ENCODE data around the gene IFNA6.

Gene IFNA6

DNA sequence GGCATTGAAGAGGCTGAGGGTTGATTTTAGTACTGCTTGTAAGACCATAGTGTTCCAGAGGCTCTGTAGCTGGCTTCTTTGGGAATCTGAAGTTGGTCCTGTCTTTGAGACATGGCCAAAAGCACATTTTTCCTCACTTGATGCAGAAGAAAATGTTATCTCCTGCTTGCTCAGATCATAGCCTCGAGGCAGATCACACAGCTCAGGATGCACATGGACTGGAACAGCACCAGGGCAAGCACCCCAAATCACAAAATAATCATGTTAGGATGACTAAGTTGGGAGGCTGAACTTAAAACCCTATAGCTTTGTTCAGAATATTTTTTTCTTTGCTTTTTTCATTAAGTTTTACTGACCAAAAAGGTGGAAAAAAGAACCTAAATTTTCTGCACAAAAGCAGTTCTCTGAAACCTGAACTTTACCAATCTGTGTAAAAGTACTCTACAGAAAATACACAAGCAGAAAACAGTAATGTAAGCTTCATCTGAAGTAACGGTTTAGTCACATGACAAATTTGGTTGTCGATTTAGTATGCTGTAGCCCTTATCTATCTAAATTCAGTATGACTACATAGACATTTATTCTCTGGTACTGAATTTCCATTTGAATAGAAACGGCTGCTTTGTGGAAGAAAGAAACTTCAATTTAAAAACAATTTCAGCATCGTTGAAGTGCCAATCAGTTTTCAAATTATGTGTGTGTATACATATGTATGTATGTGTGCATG, 18.8 kb downstream of the IFNA6 start:
- no peak for DNase-seq (ENCODE audit: low read depth)

DNA sequence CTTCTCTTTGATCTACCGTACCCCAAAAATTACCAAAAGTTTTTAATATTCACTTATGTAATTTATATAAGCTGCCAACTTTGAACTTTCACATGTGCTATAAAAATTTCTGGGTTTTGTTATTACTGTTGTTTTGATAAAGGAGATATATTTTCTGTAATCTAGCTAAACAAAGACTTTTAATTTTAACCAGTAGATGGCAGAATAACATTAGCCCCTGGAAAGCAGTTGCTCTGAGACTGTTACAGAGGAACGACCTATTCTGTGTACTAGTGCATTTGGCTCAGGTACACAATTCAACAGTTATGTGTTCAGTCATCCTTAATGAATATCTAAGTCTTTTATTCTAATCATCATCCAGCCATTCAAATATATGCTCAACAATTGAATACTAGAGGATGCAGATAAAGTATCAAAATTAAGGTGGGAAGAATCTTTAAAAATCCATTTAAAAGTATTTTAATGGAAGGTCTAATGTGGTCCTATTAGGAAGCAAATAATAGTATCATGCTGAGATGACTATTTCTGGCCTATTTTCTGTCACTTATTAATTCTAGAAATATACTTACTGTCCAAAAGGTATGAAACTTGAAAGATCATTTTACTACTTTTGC, 24.1 kb downstream of the IFNA6 start:
- no peak for DNase-seq (ENCODE audit: low read depth)

DNA sequence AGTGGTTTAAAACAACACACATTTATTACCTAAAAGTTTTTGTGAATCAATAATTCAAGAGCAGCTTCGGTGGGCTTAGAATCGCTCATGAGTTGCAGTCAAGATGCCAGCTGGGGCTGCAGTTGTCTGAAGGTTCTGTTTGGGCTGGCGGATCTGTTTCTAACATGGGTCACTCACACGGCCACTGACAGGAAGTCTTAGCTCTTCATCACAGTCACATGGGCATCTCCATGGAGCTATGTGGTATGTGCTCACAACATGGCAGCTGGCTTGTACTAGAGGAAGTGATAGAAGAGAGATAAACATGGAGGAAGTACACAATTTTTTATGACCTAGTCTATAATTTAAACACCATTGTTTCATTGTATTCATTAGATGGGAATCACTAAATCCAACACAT, 26.6 kb downstream of the IFNA6 start:
- no peak for DNase-seq (ENCODE audit: low read depth)

DNA sequence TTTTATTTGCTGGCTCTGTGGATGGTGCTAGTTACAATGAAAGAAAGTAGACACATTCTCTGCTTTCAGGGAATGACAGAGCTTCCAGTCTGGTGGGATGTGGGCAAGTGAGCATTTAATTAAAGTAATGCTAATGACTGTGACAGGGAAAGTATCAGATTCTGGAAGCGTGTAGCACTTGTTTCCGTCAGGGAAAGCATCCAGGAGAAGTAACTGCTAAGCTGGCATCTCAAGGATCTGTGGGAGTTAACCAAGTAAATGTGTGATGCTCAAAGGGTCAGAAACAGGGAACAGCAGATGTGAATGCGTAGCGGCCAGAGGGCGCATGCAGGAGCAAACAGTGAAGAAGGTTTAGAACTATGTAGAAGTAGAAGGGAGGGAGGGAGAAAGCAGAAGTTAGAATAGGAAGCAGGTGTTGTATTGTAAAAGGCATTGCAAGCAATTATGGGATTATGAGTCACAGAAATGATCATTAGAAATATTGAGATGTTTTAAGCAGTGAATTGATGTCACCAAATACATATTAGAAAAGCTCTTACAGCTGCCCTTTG, 27.7 kb downstream of the IFNA6 start:
- no peak for DNase-seq (ENCODE audit: low read depth)

DNA sequence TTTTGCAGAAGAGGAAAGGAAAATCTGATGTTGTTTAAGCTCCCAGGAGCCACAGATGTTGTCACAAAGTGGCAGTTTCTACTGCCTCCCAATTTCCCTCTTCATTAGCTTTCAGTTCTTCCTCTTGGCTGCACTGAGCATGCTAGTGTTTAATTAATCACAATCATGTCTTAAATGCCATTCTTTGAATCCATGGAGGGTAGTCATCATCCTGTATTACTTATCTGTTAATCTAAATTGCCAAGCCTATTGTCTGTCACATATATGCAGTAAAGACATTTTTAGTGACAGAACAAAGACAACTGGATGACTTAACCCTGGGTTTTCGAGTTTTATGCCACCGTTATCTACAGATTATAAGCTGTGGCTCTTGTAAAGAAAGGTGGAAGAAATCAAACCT, 30.2 kb downstream of the IFNA6 start:
- DNase-seq (ENCODE audit: low read depth), result no peak

DNA sequence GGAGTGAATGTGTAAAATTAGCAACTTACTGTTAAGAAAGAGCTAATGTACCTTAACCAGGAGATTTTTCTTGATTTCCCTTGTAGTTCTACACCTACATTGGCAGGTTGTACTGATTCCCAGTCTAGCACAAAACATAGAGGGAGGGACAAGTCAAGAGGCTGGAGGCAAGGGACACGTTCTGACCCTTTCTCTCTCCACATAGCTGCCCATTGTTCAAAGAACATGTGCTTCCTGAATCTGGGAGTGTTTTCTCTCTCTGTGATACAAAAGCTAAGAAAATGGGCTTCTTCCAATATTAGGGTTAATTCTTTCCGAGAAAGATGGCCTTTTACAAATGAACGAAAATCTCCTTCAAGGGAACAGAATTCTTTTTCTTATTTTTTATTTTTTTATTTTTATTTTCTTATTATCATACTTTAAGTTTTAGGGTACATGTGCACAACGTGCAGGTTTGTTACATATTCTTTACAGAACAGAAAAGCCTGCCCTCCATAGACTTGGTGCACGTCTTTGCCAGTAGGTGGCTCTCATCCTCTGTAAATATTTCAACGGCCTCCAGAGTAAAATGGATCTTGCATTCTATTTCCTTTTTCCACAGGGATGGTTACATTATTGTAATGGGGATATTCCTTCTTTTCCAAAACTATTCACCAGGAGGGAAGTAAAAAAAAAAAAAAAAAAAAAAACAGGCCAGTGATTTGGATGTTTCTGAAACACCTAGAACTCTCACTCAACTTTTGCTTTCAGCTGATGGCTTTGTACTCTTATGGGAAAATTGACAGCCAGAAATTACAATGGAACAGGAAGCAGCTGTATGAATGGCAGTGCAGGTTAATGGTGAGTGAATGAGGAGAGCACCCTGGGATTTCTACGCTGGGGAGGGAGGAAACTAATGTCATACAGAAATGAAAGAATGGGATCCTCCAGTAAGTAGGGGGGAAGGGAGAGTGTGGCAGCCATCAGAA, 32.4 kb downstream of the IFNA6 start:
- no peak for DNase-seq (ENCODE audit: low read depth)

DNA sequence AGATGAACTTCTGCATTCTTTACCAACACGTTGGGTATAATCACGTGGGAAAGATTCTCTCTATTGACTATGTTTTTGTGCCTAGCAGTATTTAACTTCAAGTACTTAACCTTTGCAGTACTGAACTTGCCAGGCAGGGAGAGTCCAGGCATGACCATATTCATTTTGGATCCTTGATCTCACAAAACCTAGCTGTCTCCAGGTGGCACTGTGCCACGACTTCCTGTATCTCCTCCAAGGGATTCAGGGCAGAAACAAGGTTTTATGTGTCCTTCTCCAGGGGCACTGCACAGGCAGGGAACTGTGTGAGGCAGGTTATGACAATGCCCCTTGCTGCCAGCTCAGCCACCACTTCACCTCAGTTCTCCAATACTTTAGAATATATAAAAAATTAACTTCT, 33.8 kb downstream of the IFNA6 start:
- no peak for DNase-seq (ENCODE audit: low read depth)

- no peak for DNase-seq (ENCODE audit: low read depth)
These were observed 34.5 kb downstream of the IFNA6 start for GRCh38 chr9:21316032-21316842.

- no peak for DNase-seq (ENCODE audit: low read depth)
These were observed 36.5 kb downstream of the IFNA6 start for GRCh38 chr9:21314152-21314551.

GRCh38 chr9:21311889-21312288, 38.8 kb downstream of the IFNA6 start:
- DNase-seq (ENCODE audit: low read depth), result no peak

DNA sequence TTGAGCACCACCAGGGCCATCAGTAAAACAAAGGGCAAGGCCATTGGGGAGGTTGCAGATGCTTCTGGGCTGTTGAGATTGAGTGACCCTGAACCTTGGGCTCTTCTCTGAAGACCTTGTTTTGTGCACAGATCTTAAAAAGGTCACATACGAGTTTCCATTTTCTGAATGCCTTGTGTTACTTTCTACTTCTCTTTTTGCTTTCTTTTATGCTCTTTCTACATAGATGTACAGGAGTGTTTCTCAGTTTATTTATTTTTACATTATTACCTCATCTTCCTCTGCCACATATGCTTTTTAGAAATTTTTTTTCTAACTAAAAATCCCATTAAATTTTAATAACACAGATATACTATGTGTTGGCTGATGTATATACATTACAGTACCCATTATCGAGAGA, 45.5 kb downstream of the IFNA6 start, which contains the start of gene IFNA5:
Gene IFNA5, minus strand, starts transcription at position 101 of the 400 bp plus-strand sequence. Its CDS starts 57 bp downstream, at position 44.
- DNase-seq (ENCODE audit: low read depth), result no peak

Measured in stimulated activated CD8-positive, alpha-beta memory T cell treated with anti-CD3 and anti-CD28 coated beads, Interleukin-15, amount 100 ng/mL, for 24 hours (primary cell).